Inflammatory macrophage treated with lipopolysaccharide for 4 hours (primary cell): ENCODE data around the gene SMYD2.

Experiments used
- DNase-seq: peaks from one replicate; pipeline ENCODE4 v3.0.0-alpha.2; 2020

Gene SMYD2

GRCh38 chr1:214330222-214330621, 49.3 kb downstream of the SMYD2 start:
- no peak for DNase-seq

DNA sequence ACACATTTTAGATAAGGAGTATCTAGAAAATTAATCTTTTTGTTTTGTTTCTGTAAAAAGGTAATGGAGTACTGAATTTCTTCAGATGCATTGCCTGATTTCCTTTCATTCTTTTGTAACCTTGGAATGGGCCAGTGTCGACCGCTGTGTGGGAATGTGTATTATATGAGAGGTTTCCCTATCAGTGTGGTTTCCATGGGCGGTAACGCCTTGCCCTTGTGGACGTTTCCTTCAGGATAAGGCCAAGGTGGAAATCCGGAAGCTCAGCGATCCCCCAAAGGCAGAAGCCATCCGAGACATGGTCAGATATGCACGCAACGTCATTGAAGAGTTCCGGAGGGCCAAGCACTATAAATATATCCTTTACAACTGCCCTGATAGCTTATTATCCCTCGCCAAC, 49.8 kb downstream of the SMYD2 start:
- no peak for DNase-seq

DNA sequence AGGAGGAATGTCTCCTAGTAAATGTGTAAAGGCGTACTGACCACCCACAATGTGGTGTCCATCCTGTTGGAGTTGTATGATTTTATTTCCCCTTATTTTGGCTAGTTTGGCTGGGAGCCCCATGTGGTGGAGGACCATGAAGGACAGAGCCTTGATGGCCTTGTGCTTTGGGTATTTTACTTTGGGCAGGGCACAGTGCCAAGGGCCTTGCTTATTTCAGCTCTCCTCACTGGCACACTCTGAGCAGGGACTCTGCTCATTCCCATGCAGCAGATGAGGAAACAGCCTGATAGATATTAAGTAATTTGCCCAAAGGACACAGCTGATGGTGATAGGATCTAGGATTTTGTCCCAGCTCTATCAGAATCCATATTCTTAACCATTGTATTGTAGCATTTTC, 50.2 kb downstream of the SMYD2 start:
- DNase-seq, result no peak

DNA sequence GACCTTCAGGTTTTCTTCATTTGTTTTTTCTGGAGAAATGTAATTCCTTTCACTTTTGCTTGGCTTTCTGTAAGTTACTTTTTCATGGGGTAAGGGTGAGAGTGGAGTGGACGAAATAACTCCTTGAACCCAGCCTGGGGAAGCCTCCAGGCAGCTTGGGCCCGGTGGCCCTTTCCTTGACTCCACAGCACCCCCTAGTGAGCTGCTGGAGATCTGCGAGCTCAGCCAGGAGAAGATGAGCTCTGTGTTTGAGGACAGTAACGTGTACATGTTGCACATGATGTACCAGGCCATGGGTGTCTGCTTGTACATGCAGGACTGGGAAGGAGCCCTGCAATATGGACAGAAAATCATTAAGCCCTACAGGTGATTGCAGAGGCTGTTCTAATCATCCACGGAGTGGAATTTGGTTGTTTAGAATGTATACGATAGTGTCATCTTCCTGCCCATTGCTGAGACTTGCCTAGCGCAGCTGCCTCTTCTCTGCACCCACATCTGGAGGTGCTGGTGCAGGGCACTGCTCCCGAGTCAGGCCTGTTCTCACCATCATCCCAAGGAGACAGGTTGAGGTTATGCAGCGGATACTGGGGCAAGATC, 51.0 kb downstream of the SMYD2 start:
- DNase-seq, result peak; percentile 50

DNA sequence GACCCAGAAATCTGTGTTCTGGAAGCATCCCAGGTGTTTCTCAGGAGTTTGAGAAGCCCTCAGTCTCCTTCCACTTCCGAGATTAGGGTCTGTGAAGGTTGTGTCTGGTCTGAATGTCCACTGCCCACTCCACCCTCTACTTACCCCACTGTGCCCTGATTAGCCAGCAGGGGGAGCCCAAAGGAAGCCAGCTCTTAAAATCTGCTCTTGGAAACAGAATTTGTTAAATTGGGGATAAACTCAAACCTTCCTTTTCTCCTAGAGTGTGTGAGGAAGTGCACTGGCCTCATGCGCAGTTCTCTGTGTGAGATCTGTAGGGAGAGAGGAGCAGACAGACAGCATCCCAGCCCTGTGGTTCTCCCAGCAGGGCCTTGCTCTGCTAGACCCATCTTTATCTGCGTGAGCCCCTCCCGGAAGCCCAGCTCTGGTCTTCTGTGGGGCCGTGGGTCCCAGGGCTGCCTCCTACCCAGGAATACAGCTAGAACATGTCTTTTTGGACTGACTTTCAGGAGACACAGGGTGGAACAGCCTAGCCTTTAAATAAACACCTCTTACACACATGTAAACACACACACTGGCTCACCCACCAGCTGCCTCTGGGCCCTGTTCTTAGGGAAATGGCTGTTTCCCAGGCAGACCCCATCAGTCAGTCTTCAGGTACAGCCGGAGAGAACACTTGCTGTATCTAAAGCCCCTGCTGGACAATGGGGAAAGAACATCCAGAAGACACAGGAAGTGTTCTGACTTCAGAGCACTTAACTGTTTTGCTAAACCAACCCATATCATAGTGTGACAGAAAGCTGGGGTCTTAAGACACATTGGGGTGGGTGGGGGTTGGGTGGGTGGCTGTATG, 52.2 kb downstream of the SMYD2 start:
- peak; percentile 15 for DNase-seq

GRCh38 chr1:214335567-214335966, 54.6 kb downstream of the SMYD2 start:
- DNase-seq, result no peak

- no peak for DNase-seq
Observed at GRCh38 chr1:214337015-214337414, 56.1 kb downstream of the SMYD2 start.

DNA sequence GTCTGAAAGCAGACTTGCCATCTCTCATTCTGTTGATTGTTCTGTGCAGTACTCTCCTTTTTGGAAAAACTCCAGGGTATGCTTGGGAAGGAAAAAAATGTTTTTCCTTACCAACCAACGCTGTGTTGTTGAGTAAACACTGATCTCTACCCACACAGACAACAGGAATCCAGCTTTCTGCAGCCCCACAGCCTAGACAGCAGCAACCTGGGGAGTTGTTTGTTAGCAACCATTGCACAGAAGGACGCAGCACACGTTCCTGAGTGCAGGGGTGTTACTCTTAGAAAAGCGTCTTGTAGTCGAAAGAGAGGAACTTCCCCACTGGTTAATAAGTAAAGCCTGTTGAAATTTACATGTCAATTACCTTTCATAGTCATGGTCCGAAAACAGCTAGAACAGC, 56.6 kb downstream of the SMYD2 start:
- DNase-seq, result no peak

- no peak for DNase-seq
Observed at GRCh38 chr1:214338212-214338611, 57.3 kb downstream of the SMYD2 start.

DNA sequence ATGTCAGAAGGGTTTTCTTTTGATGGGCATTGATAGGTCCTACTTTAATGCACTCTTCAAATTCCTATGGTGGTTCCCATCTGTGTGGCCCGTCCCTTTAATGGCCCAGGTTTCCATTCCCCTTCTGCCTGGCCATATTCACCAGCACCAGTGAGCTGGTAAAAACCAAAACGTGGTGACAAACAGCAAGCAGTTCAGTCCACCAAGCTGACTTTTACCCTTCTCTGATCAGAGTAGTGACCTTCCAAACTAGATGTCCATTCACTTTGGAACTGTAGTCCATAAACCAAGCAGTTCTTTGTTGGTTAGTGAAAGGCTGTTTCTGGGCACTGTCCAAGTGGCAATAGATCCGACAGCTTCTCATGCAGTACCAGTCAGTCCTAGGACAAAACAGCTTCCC, 60.5 kb downstream of the SMYD2 start:
- no peak for DNase-seq

DNA sequence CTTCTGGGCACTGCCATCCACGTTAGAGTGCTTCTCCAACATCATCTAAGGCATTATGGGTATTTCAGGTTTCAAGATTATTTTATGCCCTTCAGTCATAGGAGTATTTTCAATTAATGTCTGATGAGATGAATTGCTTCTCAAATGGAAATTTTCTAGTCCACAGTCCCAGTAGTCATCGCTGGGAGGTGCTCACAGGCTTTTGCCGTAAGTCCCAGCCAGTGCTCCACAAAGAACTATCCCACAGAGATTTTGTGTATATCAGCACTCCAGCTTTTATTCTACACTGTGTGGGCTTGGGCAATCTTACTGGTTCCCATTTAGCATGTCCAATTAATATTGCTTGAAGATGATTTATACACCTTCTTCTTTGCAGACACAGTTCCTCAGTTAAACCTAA, 61.0 kb downstream of the SMYD2 start:
- DNase-seq, result no peak

GRCh38 chr1:214342525-214342924, 61.6 kb downstream of the SMYD2 start:
- DNase-seq, result no peak

DNA sequence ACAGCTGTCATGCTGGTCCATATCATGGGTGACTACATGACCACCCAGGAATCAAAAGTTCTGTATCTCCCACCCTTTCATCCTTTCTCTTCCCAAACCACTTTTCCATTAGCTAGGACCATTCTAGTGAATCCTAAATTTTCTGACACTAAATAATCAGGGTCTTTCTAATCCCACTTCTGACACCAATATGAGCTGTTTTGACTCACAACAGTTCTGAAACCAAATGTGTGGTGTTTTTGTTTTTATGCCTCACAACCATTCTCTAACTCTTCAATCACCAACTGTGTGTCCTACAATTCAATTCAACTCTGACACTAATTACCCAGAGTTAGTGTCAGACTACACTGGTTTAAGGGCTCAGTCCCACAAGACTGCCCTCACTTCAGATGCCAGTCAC, 63.9 kb downstream of the SMYD2 start:
- no peak for DNase-seq

GRCh38 chr1:214349008-214349407, 68.0 kb downstream of the SMYD2 start:
- no peak for DNase-seq

- DNase-seq, result no peak
Observed at GRCh38 chr1:214349781-214350180, 68.8 kb downstream of the SMYD2 start.

DNA sequence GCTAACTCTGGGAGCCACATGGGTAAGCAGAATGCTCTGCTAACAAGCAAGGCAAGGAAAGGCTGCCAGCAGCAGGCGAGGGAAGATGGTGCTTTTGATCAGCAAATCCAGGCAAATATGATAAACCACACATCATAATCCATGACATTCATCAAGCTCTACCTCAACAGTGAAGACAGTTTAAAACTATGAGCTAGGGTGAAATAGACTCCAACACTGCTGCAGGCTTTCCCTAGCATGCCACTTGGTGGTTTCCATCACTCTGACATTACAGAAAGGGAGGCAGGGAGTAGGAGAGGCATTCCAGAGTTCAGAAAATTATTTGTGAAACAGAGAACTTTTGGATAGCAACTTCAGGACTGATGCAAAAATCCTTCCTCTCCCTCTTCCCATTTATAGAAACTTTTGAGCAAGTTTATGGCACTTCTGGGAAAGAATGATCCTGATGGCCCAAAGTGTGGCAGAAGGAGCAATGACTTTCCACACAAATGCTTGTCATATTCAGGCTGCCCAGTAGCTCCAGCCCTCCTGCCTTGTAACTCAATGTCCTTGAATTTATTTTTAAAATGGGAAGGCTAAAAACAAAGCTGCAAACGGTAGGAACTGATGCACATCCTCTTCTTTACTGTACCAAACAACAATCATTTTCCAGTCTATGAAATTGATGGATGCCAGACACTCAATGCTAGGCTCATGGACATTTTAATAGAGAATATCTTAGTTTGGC, 70.8 kb downstream of the SMYD2 start:
- no peak for DNase-seq

GRCh38 chr1:214352838-214353237, 71.9 kb downstream of the SMYD2 start:
- DNase-seq, result no peak

- DNase-seq, result no peak
Observed at GRCh38 chr1:214354440-214355148, 73.6 kb downstream of the SMYD2 start.

GRCh38 chr1:214360116-214360515, 79.2 kb downstream of the SMYD2 start:
- no peak for DNase-seq

DNA sequence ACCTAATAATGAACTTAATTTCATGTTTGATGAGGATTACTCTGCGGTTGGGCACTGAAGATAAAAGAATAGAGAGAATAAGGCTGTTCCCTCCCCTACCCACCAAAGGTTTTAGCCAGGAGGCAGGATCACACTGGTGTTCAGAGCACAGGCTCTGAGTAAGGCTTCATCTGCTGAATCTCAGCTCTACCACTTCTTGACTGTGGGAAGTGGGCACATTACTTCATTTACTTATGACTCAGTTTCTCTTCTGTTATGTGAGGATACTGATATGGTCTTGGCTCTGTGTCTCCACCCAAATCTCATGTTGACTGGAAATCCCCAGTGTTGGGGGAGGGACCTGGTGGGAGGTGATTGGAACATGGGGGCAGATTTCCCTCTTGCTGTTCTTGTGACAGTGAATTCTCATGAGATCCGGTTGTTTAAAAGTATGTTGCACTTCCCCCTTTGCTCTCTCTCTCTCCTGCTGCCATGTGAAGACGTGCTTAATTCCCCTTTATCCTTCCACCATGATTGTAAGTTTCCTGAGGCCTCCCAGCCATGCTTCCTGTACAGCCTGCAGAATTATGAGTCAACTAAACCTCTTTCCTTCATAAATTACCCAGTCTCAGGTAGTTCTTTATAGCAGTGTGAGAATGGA, 79.7 kb downstream of the SMYD2 start:
- DNase-seq, result peak; percentile 10

DNA sequence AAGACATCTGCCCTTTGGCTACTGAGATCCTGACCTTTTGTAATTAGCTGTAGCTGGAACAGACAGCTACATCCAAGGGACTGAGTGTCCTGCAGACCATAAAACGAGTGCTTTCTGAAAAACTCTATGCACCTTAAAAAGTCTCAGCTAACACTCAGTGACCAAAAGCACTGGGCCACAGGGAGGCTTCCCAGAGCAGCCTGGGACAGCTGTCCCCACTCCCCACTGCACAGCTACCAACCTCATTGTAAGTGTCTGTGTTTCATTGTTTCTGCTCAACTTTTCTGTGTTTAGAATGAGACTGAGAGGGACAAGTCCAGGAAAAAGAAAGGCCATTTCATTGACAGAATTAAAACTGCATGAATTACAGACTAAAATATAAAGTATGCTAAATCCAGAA, 80.7 kb downstream of the SMYD2 start:
- DNase-seq, result no peak

DNA sequence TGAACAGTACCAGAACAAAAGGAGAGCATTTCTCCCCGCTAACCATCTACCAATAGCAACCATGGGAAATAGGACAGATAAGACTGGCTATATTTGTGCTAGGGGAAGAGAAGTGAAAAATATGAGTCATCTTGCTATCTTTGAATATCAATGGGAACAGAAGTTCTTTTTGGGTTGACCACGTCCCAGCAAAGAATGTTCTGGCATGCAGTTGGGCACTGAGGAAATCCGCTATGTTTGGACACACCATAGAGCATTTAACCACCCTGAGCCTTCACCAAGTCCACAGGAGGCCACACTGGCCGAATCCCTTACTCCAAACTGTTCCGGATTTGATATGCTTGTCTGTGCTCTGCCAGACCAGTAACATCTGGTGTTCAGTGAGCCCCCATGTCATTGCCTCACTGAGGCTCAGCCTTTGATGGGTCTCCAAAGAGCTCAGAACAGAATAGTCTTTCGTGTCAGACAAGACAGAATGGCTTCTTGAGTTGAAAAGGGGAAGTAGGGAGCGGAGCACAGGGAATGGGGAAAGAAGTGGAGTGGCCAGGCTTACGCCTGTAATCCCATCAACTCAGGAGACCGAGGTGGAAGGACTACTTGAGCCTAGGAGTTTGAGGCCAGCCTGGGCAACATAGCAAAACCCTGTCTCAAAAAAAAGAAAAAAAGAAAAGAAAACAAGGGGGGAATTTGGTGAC, 81.4 kb downstream of the SMYD2 start:
- DNase-seq, result peak; percentile 59
